Aorta (tissue), 5 donors: ENCODE data around the gene ARL3. TPM values are rescaled to one million over a fixed set of nuclear protein-coding genes. Genes with fewer than 3 reads are reported as not detected.
A peak's percentile ranks its signal among the peaks of the same experiment; 100 is the strongest.

Experiments used
- ATAC-seq: fragments of 200-7000 bp; cut with Tn5 transposase; one replicate; pipeline ENCODE4 v1.9.1; 2022; ENCODE audit warnings: moderate library complexity; ENCODE audit not compliant: low FRiP score
- DNase-seq, 2 donors: peaks; one replicate each; pipeline ENCODE4 v3.0.0-alpha.2; 2020
- H3K27ac ChIP-seq, 2 donors: one replicate each; pipeline ENCODE4 v1.5.1; 2013; ENCODE audit warnings: low read length in 2 of 2, mild to moderate bottlenecking in 2 of 2, moderate library complexity in 2 of 2, control low read depth in 1 of 2, inconsistent platforms in 1 of 2, low read depth in 1 of 2
- H3K27me3 ChIP-seq, 2 donors: one replicate each; pipeline ENCODE4 v1.6.1; 2013; ENCODE audit warnings: control low read depth in 1 of 2, low read length in 1 of 2, mild to moderate bottlenecking in 1 of 2, moderate library complexity in 1 of 2; ENCODE audit not compliant: insufficient read depth in 2 of 2, control insufficient read depth in 1 of 2
- H3K36me3 ChIP-seq, 2 donors: one replicate each; pipeline ENCODE4 v1.6.1; 2013; ENCODE audit warnings: control low read depth in 1 of 2, low read length in 1 of 2, mild to moderate bottlenecking in 1 of 2; ENCODE audit not compliant: insufficient read depth in 2 of 2, control insufficient read depth in 1 of 2
- H3K4me1 ChIP-seq, 2 donors: one replicate each; pipeline ENCODE4 v1.6.1; 2013; ENCODE audit warnings: low read length in 2 of 2, control low read depth in 1 of 2, mild to moderate bottlenecking in 1 of 2, moderate library complexity in 1 of 2; ENCODE audit not compliant: insufficient read depth in 2 of 2, control insufficient read depth in 1 of 2
- H3K4me3 ChIP-seq, 2 donors: one replicate each; pipeline ENCODE4 v1.5.1; 2013; ENCODE audit warnings: low read length in 2 of 2, control low read depth in 1 of 2, mild to moderate bottlenecking in 1 of 2
- H3K9me3 ChIP-seq: one replicate; pipeline ENCODE4 v1.6.1; 2013; ENCODE audit warnings: mild to moderate bottlenecking, low read length; ENCODE audit not compliant: control insufficient read depth
- WGBS, 2 donors: extraction: QIAGEN DNeasy Blood & Tissue Kit; methylation state at CpG; one replicate each; pipeline ENCODE4 v1.1.7; 2013; 5-methylcytosine and 5-hydroxymethylcytosine counted together
- intact Hi-C, 2 donors: fragments of 100-400 bp; cut with DNase I; formaldehyde crosslinking; loops; one replicate each; pipeline versions ENCODE4 v1.14.2 to v1.15.0; 2022
- polyA plus RNA-seq, 2 donors: library from polyadenylated mRNA; stranded (reverse); fragments of 200-250 nt; gene quantifications; one replicate each; pipeline ENCODE4 v1.2.3, GENCODE V29; 2013
- total RNA-seq, 2 donors: library from RNA; stranded (reverse); fragmentation: NEBNext Ultra II Directional; extraction: Animal tissue kit (Norgen Biotek cat#: 25700); gene quantifications; one replicate each; pipeline ENCODE4 v1.2.1, GENCODE V29; 2021
- donor health status: healthy with polysubstance abuse.
- donor health status: Bipolar disorder and iron deficiency.
- donor health status: DM: no; HTN: no; CAD: no.
- donor health status: DM: no; HTN: no; CAD: no.
- donor health status: DM: yes; HTN: yes; CAD: no.

Gene ARL3
- total and polyA plus RNA-seq, 4 donors = 8.2 to 18.9 (median 13.0) TPM

- H3K4me3 ChIP-seq = no peak overlapping the region
- peaks cover 4 to 5% of the 10 kb centered on the region in 2 donors for H3K4me1 ChIP-seq
- intact Hi-C loops = no loop called here
- no peak for ATAC-seq
- H3K36me3 ChIP-seq = no peaks in the 10 kb centered on the region
- no peaks in the 10 kb centered on the region for H3K9me3 ChIP-seq
- no peak for DNase-seq
- H3K27ac ChIP-seq = no peak overlapping the region
- 93 to 96% methylated on average over 6 of the region's 6 CpGs for WGBS, 2 donors
- H3K27me3 ChIP-seq = no peaks in the 10 kb centered on the region
Measured at GRCh38 chr10:102757323-102757722, 43.1 kb upstream of the ARL3 start.

- intact Hi-C loops = loop anchor here in 1 of 2 donors (5.0 kb wide), 1 partner anchor 64 kb away; no protein-coding TSS in a partner anchor
- WGBS, 2 donors = 11 to 16% methylated on average over 1 of the region's 1 CpG
- peak overlapping the region; percentile 92 to 98 for H3K27ac ChIP-seq
Measured at GRCh38 chr10:102753718-102754117, 39.5 kb upstream of the ARL3 start.

GRCh38 chr10:102752934-102753664, 38.9 kb upstream of the ARL3 start:
- 59 to 61% methylated on average over 4 of the region's 4 CpGs for WGBS, 2 donors
- H3K27ac ChIP-seq = peak overlapping the region; percentile 92 to 98
- ATAC-seq (peak; percentile 90), DNase-seq (no peak)
- H3K4me3 ChIP-seq = no peak overlapping the region
- no peaks in the 10 kb centered on the region for H3K9me3 ChIP-seq
- no peaks in the 10 kb centered on the region for H3K36me3 ChIP-seq
- H3K27me3 ChIP-seq = no peaks in the 10 kb centered on the region
- intact Hi-C loops = loop anchor here in 1 of 2 donors (5.0 kb wide), 1 partner anchor 64 kb away; no protein-coding TSS in a partner anchor
- H3K4me1 ChIP-seq = peaks cover 6 to 8% of the 10 kb centered on the region in 2 donors

More at GRCh38 chr10:102753718-102754117, 39.5 kb upstream of the ARL3 start:
- H3K36me3 ChIP-seq = no peaks in the 10 kb centered on the region
- no peaks in the 10 kb centered on the region for H3K27me3 ChIP-seq
- H3K4me1 ChIP-seq = peaks cover 8 to 10% of the 10 kb centered on the region in 2 donors
- ATAC-seq = no peak
- H3K4me3 ChIP-seq = no peak overlapping the region
- no peaks in the 10 kb centered on the region for H3K9me3 ChIP-seq
- no peak for DNase-seq

GRCh38 chr10:102752266-102752930, 38.2 kb upstream of the ARL3 start:
- H3K4me3 ChIP-seq = no peak overlapping the region
- WGBS, 2 donors = 22% methylated on average over 9 of the region's 9 CpGs
- H3K4me1 ChIP-seq = peaks cover 6 to 8% of the 10 kb centered on the region in 2 donors
- no peaks in the 10 kb centered on the region for H3K9me3 ChIP-seq
- no peaks in the 10 kb centered on the region for H3K36me3 ChIP-seq
- intact Hi-C loops = loop anchor here in 1 of 2 donors (5.0 kb wide), 1 partner anchor 65 kb away; no protein-coding TSS in a partner anchor
- DNase-seq = peak in 1 of 2 donors; percentile 66
- H3K27me3 ChIP-seq = no peaks in the 10 kb centered on the region
- H3K27ac ChIP-seq = peak overlapping the region; percentile 92 to 98
- peak; percentile 81 for ATAC-seq

- 6% methylated on average over 4 of the region's 4 CpGs for whole genome bisulfite sequencing, 2 donors
- no peak for DNase-seq
- H3K36me3 ChIP-seq = no peaks in the 10 kb centered on the region
- peak overlapping the region; percentile 57 to 79 for H3K4me3 ChIP-seq
- no peaks in the 10 kb centered on the region for H3K27me3 ChIP-seq
- no peaks in the 10 kb centered on the region for H3K9me3 ChIP-seq
- H3K27ac ChIP-seq = peak overlapping the region in 1 of 2 donors; percentile 37
- intact Hi-C loops = no loop called here
- ATAC-seq = no peak
- peaks cover 0 to 3% of the 10 kb centered on the region in 2 donors for H3K4me1 ChIP-seq
Measured at GRCh38 chr10:102745157-102745556, 31.0 kb upstream of the ARL3 start.

DNA sequence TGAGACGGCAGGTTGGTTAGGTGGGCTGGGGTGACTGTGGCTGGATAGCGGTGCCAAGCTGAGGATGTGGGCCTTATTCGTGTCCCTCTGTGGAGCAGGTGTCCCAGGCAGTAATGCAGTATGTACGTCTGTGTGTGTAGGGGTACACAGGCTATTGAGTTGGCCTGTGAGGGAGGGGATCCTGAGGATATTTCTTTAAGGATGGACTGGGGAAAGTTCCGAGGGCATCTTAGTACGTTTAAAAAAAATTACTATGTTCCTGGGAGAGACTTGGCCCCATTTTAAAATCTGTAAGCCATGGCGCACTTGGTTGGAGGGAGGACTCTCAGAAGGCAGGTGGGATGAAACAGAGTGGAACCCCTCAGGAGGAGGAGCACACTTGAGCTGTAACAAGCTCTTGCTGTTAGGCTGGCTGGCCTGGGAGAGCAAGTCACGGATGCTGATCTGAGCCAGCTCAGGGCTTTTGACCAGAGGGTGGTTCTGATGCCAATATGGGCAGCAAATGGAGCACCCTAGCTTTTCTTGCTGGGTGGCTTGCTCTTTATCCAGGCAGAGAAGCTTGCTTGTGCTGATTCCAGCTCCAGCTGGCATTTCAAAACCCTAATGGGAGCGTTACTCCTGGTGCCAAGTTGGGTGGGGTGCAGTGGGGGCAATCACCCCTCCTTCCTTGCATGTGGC, 30.3 kb upstream of the ARL3 start:
- 0 to 2% methylated on average over 9 of the region's 9 CpGs for WGBS, 2 donors

GRCh38 chr10:102743588-102744373, 29.6 kb upstream of the ARL3 start, which contains the start of gene WBP1L:
Gene WBP1L, plus strand, starts transcription at chr10:102743948. Its CDS starts 106 bp downstream, at chr10:102744054.
- Histone ChIP-seq H3K4me1 (peaks cover 0 to 3% of the 10 kb centered on the region in 2 donors), H3K4me3 (peak within 1 kb of the TSS; percentile 57 to 79), H3K36me3 (no peaks in the 10 kb centered on the region), H3K27ac (peak within 1 kb of the TSS; percentile 37 to 96), H3K27me3 (no peaks in the 10 kb centered on the region), H3K9me3 (no peaks in the 10 kb centered on the region)
- DNase-seq = peak; percentile 97
- WGBS, 2 donors = 0 to 1% methylated on average over 37 of the region's 37 CpGs
- intact Hi-C loops = loop anchor here (5.0 kb wide), 1 partner anchor 34 kb away; no protein-coding TSS in a partner anchor
- peak; percentile 97 for ATAC-seq

More for the DNA sequence above, 30.3 kb upstream of the ARL3 start:
- no peak for DNase-seq
- Histone ChIP-seq H3K36me3 (no peaks in the 10 kb centered on the region), H3K27ac (peak overlapping the region; percentile 37 to 96), H3K4me1 (peaks cover 0 to 3% of the 10 kb centered on the region in 2 donors), H3K27me3 (no peaks in the 10 kb centered on the region), H3K9me3 (no peaks in the 10 kb centered on the region), H3K4me3 (peak overlapping the region; percentile 57 to 79)
- intact Hi-C loops = loop anchor here (5.0 kb wide), 1 partner anchor 33 kb away; no protein-coding TSS in a partner anchor
- ATAC-seq = peak; percentile 21
